ENCODE results near the gene PDE6B.
A peak's percentile ranks its signal among the peaks of the same experiment; 100 is the strongest.

The PDE6B gene

GRCh38 chr4:680091-680490 lies 54.7 kb downstream of the PDE6B start:
- DNase-seq (ENCODE audit: low spot score): no peak

GRCh38 chr4:680551-680927 lies 55.2 kb downstream of the PDE6B start:
- TF ChIP-seq CTCF (IDR thresholded peaks at IDR 0.05; ENCODE audit: extremely low read depth, missing control alignments): no peak
- DNase-seq (ENCODE audit: low spot score): peak; percentile 77

More at GRCh38 chr4:680091-680490, 54.7 kb downstream of the PDE6B start:
- no peak for TF ChIP-seq CTCF (IDR thresholded peaks at IDR 0.05; ENCODE audit: extremely low read depth, missing control alignments)

GRCh38 chr4:680928-681645 lies 55.7 kb downstream of the PDE6B start:
- TF ChIP-seq CTCF (IDR thresholded peaks at IDR 0.05; ENCODE audit: extremely low read depth, missing control alignments): no peak
- DNase-seq (ENCODE audit: low spot score): peak; percentile 89

- TF ChIP-seq CTCF (IDR thresholded peaks at IDR 0.05; ENCODE audit: extremely low read depth, missing control alignments): no peak
- DNase-seq (ENCODE audit: low spot score): peak; percentile 87
Measured at GRCh38 chr4:681736-682451, 56.5 kb downstream of the PDE6B start.

- no peak for TF ChIP-seq CTCF (IDR thresholded peaks at IDR 0.05; ENCODE audit: extremely low read depth, missing control alignments)
- DNase-seq (ENCODE audit: low spot score): no peak
Measured at GRCh38 chr4:682490-683172, 57.3 kb downstream of the PDE6B start.

GRCh38 chr4:683247-683897 lies 58.0 kb downstream of the PDE6B start:
- no peak for TF ChIP-seq CTCF (IDR thresholded peaks at IDR 0.05; ENCODE audit: extremely low read depth, missing control alignments)
- no peak for DNase-seq (ENCODE audit: low spot score)

Measured in GM20000 (cell line).